SK-N-DZ (cell line): ENCODE data around the gene FZD2.
A peak's percentile ranks its signal among the peaks of the same experiment; 100 is the strongest.
"Not testable (repeated sequence)": the region's sequence is repeated elsewhere in the genome, so short reads cannot be mapped to it uniquely, and the experiment has no call there.

Experiments
- DNase-seq: peaks from one replicate; pipeline ENCODE4 v3.0.0-alpha.2; 2015; ENCODE audit warnings: low spot score

Gene FZD2

DNA sequence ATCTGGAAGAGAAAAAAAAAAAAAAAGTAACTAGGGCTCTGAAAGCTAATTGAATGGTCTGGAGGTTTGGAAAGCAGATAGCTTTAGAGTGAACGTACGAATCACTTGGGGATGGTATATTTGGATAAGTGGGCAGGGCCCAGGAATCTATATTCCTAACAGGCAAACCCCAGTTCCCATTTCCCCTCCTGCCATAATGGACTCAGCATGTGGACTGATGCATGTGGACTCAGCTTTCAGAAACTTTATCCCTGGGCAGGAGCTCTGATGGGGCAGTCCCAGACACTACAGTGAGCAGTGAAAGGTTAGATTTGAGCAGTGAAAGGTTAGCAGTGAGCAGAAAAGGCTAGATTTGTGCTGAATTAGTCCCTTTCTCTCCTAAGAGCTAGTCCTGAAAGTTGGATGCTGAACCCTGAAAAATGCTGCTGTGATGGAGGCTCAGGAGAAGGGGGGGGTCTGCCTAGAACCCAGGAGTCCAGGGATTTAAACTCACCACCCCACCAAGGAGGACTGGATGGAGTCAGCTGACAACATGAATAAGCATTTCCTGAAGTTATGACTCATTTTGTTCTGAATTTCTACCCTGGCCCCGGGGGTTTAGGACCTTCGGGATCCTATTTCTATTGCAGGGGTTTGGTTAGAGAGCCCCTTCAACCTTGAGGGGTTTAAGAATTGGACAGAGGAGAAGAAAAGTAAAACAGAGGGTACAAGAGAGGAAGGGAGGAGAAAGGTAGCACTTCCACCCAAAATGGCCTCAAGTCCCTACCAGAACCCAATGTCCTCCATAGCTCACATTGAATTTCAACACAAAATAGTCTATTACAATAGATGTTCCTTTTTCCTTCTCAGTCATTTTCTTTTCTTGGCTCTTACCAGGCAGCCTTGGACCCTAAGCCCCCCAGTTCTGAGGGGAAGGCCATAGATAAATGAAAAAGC lies 10.3 kb upstream of the FZD2 start:
- DNase-seq: no peak

DNA sequence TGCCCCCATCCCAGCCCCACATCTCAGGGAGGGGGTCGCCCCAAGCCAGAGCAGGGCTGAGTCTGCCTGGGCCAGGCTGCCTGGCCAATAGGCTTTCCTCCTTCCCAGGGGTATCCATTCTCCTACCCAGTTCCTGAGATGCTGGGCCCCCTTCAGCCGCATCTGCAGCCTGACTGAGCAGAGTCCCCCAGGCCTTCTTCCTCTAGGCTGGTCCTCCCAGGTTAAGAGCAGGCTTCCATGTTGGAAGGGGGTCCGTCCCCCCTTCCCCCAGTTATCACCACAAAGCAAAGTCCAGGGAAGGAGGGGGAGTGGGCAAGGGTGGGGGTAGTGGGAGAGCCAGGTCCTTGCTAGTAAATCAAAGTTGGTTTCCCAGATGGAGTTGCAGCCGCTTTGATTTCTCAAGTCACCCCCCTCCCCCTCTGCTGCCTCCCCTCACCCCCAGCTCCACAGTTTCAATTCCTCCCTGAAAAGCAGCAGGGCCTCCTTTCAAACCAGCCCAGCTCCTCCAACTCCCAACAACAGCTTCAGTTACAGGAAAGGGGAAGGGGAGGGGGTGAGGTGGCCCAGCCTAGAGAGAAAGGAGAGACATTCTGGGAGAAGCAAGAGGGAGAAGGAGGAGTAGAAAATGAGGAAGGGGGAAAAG lies 9.5 kb upstream of the FZD2 start:
- no peak for DNase-seq

DNA sequence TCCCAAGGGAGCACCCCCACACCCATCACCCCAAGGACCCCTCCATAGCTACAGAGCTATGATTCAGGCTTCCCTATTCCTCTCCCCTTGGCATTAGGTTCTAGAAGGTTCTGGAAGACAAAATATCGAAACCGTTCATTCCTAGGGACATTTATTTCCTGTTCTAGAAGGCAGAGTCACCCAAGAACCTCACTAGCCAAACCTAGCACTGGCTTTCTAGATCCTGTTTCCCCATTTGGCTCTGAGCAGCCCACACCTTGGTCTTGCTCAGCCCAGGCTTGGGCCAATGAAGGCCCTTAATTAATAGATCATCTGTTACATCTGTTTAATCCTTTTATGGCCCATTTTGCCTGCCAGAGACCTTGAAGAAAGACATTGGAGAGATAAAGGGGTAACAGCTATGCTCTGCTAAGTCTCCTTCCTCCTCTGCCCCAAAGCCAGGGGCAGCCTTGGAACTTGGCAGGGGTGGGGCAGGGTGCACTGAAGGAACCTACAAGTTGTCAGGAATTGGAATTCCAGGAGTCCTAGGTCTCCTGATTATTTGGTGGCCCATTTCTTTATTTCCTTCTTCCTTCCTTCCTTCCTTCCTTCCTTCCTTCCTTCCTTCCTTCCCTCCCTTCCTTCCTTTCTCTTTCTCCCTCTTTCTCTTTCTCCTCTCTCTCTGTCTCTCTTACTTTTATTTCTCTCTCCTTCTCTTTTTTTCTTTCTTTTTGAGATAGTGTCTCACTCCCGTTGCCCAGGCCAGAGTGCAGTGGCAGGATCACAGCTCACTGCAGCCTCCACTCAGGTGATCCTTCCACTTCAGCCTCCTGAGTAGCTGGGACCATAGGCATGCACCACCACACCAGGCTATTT lies 8.7 kb upstream of the FZD2 start:
- no peak for DNase-seq

DNA sequence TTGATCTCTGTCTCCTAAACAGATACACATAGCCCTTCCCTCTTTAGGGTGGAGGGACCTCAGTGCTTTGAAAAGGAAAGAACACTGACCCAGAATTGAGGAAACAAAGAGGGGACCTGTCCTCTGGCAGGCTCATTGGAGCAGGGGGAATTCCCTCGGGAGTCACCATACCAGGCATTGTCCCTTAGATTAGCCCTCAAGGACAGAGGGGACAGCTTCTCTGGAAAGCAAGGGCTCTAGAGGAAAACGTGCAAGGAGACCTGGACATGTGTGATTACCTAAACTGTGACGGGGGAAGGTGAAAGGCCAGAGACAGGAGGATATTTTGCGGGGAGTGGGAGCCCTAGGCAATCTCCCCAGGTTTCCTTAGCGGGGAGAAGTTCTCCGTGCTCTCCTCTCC lies 7.6 kb upstream of the FZD2 start:
- DNase-seq: no peak

DNA sequence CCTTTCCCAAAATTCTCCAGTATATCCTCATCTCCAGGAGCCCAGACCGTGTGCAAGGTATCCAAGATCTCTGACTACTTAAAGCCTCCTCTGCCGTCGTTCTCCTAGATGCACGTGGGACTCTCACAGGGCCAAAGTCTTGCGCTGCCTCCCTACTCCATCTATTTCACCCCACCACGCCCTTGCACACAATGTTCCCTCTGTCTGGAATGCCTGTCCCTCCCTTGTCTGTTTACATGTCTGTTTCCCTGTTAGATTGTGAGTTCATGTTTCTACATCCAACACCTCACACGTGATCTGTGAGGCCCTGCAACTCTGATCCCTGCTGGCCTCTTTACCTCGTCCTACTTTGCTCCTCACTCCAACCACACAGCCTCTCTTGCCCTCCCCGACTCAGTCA lies 4.9 kb upstream of the FZD2 start:
- DNase-seq: no peak

DNA sequence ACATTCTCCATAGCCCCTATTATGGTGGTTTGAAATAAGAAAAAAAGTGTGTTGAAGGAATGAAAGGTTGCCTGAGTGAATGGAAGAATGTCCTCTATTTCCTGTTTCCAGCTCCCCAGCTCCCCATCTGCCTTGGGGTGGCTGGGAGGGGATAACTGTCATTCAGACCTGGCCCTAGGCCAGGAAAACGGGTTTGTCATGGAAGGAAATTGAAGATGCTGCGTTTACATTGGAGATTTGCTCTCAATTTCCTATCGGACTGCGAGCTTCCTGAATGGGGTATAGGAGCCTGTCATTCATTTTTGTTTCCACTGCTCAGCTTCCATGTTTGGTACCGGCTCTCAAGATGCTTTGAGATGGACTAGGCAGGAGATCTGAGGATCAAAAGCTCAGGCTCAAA lies 2.2 kb upstream of the FZD2 start:
- no peak for DNase-seq

DNA sequence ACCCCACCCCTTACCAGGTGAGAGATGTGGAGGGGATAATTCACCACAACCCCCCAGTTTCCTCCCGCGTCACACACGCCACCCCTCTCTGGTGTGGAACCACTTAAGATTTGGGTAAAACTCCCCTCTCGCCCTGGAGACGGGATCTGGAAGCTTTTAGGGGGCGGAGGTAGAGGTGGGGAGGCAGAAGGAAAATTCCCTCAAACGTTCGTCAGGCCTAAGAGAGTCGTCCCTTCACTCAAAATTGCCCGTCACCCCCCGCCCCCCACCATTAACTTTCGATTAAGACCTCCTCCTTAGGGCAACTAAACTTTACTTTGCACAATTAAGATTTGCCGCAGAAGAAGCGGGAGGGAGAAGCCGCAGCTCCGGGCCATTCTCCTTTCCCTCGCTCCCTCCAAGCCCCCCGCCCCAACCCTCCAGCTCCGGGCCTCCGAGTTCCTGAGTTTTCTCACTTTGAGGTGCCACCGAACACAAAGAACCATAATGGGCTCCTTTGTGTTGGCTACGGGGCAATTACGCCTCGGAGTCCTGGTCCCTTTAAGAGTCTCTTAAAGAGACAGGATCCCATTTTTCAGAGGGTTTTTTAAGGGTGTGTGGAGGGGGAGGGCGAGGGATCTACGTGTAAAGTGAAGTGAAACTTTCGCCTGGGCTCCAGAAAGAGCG lies 985 bp upstream of the FZD2 start:
- peak; percentile 65 for DNase-seq

DNA sequence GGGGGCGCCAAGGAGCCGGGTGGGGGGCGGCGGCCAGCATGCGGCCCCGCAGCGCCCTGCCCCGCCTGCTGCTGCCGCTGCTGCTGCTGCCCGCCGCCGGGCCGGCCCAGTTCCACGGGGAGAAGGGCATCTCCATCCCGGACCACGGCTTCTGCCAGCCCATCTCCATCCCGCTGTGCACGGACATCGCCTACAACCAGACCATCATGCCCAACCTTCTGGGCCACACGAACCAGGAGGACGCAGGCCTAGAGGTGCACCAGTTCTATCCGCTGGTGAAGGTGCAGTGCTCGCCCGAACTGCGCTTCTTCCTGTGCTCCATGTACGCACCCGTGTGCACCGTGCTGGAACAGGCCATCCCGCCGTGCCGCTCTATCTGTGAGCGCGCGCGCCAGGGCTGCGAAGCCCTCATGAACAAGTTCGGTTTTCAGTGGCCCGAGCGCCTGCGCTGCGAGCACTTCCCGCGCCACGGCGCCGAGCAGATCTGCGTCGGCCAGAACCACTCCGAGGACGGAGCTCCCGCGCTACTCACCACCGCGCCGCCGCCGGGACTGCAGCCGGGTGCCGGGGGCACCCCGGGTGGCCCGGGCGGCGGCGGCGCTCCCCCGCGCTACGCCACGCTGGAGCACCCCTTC lies 484 bp downstream of the FZD2 start:
- peak; percentile 58 for DNase-seq

DNA sequence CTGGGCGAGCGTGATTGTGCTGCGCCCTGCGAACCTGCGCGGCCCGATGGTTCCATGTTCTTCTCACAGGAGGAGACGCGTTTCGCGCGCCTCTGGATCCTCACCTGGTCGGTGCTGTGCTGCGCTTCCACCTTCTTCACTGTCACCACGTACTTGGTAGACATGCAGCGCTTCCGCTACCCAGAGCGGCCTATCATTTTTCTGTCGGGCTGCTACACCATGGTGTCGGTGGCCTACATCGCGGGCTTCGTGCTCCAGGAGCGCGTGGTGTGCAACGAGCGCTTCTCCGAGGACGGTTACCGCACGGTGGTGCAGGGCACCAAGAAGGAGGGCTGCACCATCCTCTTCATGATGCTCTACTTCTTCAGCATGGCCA lies 1.0 kb downstream of the FZD2 start:
- no peak for DNase-seq

DNA sequence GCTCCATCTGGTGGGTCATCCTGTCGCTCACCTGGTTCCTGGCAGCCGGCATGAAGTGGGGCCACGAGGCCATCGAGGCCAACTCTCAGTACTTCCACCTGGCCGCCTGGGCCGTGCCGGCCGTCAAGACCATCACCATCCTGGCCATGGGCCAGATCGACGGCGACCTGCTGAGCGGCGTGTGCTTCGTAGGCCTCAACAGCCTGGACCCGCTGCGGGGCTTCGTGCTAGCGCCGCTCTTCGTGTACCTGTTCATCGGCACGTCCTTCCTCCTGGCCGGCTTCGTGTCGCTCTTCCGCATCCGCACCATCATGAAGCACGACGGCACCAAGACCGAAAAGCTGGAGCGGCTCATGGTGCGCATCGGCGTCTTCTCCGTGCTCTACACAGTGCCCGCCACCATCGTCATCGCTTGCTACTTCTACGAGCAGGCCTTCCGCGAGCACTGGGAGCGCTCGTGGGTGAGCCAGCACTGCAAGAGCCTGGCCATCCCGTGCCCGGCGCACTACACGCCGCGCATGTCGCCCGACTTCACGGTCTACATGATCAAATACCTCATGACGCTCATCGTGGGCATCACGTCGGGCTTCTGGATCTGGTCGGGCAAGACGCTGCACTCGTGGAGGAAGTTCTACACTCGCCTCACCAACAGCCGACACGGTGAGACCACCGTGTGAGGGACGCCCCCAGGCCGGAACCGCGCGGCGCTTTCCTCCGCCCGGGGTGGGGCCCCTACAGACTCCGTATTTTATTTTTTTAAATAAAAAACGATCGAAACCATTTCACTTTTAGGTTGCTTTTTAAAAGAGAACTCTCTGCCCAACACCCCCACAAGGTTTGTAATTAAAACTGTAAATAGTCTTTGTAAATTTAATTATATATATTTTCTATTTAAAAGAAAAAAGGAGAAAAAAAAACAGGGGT lies 1.7 kb downstream of the FZD2 start:
- no peak for DNase-seq

DNA sequence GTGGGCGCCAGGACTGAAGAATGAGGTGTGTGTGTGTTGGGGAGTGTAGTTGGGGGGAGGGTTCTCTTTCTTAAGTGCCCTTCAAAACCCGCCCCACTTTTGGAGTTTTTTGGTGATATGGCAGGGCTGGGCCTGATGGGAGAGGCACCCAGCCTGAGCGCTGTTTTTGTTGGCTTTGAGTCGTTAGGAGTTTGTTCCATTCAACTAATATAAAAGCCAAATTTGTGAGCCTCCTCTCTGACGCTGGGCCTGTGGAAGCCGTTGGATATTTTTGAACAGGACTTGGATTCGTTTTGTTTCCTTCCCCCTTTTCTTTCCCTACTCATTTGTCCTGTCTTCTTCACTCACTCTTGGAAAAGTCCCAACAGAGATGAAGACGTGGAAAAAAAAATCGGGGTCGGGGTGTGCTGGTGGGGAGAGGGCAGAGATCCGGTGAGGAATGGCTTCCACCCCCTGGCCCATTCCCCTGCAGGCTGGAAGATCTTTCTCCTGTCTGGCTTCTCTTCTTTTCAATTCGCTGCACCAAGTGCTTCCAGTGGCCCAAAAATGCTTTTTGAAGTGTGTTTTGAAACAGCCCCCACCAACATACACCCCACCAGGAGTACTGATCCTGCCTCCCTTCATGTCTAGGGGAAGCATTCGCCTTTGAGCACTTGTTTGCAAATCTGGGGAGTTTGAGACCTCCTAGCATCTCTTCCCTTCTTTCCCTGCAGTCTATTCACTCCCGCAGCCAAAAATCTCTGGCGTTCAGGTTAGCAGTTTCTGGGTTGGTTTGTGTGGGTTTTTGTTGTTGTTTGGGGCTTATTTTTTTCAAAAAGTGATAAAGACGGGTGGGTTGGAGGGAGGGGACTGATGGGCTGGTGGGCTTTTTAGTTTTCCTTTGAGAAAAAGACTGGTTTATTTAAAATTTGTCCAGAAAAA lies 2.6 kb downstream of the FZD2 start:
- no peak for DNase-seq

DNA sequence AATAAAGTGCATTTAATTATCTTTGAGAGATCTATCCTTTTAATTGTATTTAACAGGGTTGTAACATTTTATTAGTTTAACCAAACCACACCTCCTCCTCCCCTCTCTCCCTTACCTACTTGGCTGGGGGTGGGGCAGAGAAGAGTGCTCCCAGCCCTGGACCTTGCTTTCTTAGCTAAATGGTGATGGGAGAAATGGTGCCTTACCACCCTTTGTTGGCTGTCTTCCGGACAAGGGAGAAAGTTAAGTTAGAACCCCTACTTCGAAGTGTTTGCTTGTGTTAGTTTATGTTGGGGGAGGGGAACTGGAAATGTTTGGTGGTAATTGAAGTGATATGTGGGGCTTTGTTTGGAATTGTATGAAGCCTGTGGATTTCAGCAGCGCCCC lies 3.9 kb downstream of the FZD2 start:
- DNase-seq: no peak

DNA sequence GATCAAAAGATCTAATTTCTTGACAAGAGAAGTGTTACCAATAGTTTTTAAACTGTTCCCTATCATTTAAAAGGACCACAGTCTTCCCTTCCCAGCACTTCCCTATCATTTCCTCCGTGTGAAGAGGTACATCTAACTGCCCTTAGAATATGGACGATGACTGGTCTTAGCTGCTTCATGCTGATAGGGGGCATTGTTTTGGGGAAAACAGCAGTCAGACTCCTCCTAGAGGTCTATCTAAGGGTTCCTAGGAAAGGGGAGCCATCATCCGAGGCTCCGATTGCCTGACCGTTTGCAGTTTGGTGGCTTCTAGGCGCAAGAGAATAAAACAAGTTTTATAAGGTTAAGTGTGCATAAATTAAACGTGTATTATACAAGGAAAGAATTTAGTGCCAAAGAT lies 7.1 kb downstream of the FZD2 start:
- DNase-seq: no peak

DNA sequence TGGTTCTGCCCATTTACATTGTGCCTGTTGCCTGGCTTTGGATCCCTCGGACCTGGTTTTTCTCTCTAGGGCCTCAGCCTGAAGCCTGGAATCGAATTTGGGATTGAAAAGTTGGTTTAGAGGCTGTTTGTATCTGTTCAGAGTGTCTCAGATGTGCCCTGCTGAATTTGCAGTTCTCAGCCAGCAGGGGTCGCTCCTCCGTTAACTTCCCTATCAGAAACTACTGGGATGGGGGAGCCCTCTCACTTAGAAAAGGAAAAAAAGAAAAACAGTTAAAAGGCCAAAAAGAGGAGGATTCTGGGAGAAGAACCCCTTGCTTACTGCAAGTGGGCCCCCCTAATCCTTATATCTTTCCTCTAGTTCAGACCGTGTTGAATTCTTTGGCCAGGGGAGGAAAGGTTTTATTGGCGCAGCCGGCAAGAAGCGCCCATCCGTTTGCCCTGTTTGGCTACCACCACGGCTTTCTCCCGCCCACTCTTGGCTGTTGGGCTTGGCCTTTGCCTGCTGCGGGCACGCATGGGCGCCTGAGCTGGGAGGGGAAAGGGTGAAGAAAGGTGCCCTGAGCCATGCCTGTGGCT lies 8.7 kb downstream of the FZD2 start:
- no peak for DNase-seq

DNA sequence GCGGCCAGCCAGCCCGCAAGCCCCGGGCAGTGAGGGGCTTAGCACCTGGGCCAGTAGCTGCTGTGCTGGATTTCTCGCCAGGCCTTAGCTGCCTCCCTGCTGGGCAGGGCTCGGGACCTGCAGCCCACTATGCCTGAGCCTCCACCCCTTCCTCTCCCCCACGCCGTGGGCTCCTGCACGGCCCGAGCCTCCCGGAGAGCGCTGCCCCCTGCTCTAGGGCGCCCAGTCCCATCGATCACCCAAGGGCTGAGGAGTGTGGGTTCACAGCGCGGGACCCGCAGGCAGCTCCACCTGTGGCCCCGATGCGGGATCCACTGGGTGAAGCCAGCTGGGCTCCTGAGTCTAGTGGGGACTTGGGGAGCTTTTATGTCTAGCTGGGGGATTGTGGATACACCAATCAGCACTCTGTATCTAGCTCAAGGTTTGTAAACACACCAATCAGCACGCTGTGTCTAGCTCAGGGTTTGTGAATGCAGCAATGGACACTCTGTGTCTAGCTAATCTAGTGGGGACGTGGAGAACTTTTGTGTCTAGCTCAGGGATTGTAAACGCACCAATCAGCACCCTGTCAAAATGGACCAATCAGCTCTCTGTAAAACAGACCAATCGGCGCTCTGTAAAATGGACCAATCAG lies 11.1 kb downstream of the FZD2 start:
- DNase-seq: not testable (repeated sequence)

DNA sequence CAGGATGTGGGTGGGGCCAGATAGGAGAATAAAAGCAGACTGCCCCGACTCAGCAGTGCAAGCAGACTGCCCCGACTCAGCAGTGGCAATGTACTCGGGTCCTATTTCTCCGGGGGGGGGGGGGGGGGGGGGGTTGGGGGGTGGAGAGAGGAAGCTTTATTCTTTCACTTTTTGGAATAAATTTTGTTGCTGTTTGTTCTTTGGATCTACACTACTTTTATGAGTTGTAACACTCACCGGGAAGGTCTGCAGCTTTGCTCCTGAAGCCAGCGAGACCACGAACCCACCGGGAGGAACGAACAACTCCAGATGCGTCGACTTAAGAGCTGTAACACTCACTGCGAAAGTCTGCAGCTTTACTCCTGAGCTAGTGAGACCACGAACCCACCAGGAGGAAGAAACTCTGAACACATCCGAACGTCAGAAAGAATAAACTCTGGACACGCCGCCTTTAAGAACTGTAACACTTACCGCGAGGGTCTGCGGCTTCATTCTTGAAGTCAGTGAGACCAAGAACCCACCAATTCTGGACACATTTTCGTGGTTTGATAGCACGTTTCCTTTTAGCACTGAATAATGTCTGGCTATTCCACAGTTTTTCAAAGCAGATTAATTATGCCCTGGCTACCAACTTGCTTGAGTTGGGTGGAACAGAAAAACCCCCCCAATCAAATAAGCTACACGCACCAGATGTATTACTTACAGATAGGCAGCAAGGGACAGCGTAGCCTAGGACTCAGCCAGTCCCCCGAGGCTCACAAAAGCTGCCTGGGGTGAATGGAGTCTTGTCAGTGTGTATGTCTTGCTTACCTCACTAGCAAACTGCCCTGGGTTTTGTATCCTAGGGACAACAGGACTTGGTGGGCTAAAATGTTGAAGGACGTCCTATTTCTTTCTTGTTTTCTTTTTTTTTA lies 11.9 kb downstream of the FZD2 start:
- no peak for DNase-seq

DNA sequence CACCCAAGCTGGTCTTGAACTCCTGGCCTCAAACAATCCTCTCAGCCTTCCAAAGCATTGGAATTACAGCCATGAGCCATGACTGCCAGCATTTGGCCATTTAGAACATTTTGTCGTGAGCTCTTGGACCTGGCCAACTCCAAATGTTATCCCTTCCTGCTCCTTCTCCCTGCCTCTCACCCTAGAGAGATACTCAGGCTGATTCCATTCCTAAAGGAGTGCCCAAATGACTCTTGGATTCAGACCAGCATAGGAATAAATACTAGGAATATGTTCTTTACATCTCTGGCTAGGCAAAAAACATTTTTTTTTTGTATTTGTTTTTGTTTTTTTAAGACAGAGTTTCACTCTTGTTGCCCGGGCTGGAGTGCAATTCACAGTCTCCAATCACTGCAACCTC lies 15.5 kb downstream of the FZD2 start:
- no peak for DNase-seq
